ENCODE results near the gene CLCA2. TPM values are rescaled to one million over a fixed set of nuclear protein-coding genes. Genes with fewer than 3 reads are reported as not detected.
"Not testable (repeated sequence)": the region's sequence is repeated elsewhere in the genome, so short reads cannot be mapped to it uniquely, and the experiment has no call there.

Gene CLCA2
- total and polyA plus RNA-seq, 12 donors: 0.11 to 1.1 (median 0.25) TPM; not detected in 2

GRCh38 chr1:86502125-86502646 lies 78.2 kb downstream of the CLCA2 start:
- not testable (repeated sequence) for H3K36me3 ChIP-seq (replicated peaks in 1 of 2); H3K9me3 ChIP-seq (replicated peaks in 1 of 3); H3K27me3 ChIP-seq
- Histone ChIP-seq H3K4me3 (peak overlapping the region in 1 of 4 donors; percentile 49), H3K4me1 (replicated peaks in 1 of 2) (peaks cover 0 to 13% of the 10 kb centered on the region in 2 donors), H3K27ac (peak overlapping the region in 1 of 5 donors; percentile 46)
- TF ChIP-seq, protein P1, sequence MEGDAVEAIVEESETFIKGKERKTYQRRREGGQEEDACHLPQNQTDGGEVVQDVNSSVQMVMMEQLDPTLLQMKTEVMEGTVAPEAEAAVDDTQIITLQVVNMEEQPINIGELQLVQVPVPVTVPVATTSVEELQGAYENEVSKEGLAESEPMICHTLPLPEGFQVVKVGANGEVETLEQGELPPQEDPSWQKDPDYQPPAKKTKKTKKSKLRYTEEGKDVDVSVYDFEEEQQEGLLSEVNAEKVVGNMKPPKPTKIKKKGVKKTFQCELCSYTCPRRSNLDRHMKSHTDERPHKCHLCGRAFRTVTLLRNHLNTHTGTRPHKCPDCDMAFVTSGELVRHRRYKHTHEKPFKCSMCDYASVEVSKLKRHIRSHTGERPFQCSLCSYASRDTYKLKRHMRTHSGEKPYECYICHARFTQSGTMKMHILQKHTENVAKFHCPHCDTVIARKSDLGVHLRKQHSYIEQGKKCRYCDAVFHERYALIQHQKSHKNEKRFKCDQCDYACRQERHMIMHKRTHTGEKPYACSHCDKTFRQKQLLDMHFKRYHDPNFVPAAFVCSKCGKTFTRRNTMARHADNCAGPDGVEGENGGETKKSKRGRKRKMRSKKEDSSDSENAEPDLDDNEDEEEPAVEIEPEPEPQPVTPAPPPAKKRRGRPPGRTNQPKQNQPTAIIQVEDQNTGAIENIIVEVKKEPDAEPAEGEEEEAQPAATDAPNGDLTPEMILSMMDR (IDR thresholded peaks at IDR 0.05): peak in 5 of 6 experiments; percentile 21 to 59 (median 49)
- intact Hi-C loops (cut with DNase I): loop anchor here in 1 of 2 donors (10.0 kb wide), 1 partner anchor 127 kb away; no protein-coding TSS in a partner anchor
- peak in 6 of 7 donors; percentile 25 to 72 (median 32) for DNase-seq
- WGBS, 4 donors: 22 to 37% (median 28%) methylated on average over 16 of the region's 16 CpGs

DNA sequence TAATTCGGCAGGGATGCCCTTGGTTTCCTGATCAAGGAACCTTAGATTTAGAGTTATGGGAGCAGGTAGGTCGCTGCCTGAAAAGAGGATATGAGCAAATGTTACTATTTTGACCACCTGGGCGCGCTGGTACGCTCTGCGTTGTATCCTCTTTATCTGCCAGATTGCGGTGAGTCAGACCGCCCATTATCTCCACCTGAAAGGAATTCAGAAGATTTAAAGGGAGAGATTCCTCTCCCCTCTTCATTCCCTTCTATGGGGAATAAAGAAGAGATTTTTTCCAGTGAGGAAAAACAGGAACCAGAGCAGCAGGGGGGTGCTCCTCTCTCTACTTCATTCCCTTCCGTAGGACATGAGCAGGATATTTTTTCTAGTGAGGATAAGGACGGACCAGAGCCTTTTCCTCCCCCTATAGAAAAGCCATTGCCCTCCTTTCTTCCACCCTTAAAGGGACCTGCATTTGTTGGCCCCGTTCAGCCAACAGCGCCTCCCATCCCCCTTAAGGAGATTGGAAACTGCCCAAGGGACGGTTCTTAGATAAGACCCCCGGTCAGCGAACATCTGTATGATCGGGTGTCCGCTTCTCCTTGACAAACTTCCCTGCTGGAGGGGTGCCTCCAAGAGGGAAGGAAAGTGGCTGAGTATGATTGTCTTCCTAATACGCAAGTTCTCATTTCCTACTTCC lies 78.9 kb downstream of the CLCA2 start:
- Histone ChIP-seq H3K9me3 (replicated peaks in 1 of 3) (no peaks in the 10 kb centered on the region), H3K4me3 (peak overlapping the region in 1 of 4 donors; percentile 49), H3K27me3 (no peaks in the 10 kb centered on the region), H3K27ac (peak overlapping the region in 4 of 5 donors; percentile 17 to 63 (median 35)), H3K36me3 (replicated peaks in 1 of 2) (no peaks in the 10 kb centered on the region), H3K4me1 (replicated peaks in 1 of 2) (peaks cover 0 to 13% of the 10 kb centered on the region in 2 donors)
- intact Hi-C loops (cut with DNase I): loop anchor here in 1 of 2 donors (10.0 kb wide), 1 partner anchor 128 kb away; no protein-coding TSS in a partner anchor
- 27 to 40% (median 38%) methylated on average over 16 to 18 of the region's 18 CpGs for WGBS, 4 donors
- peak in 6 of 7 donors; percentile 44 to 76 (median 59) for DNase-seq
- TF ChIP-seq, protein P1 (IDR thresholded peaks at IDR 0.05): no peak

DNA sequence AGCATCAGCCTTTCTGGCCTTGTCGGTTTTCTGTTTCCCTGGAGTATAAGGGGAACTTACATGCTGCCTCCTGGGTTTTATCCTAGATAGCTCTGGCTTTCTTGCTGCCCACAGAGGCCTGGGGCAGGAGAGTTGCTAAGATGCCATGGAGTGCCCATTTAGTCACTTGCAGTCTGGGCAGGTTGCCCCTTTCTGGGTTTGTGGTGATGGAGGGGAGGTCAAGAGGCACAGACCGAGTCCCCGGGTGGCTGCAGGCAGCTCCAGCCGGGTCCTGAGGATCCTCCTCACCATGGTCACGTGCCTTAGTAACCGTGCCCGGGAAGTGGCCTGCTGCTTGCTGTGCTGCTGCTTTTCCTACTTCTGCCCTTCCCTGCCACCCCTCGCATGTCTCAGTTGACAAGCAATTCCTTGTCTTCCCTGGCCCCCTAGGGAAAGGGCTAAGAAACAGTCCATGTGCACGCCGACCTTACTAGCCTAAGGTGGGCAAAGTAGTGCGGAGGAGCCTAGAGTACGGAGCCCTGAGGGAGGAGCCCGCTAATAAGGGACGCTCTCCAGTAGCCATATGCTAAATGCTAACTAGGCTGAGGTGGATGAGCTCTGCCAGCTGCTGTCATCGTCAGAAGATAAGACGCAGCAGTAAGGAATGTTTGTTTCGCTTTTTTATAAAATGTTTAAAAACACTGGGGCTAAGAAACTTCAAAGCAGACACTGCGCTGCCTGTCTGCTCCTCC lies 79.6 kb downstream of the CLCA2 start:
- no peaks in the 10 kb centered on the region for H3K27me3 ChIP-seq
- TF ChIP-seq, protein P1 (IDR thresholded peaks at IDR 0.05): no peak
- no peak for TF ChIP-seq POLR2A (IDR thresholded peaks at IDR 0.05)
- 27 to 45% (median 31%) methylated on average over 12 to 18 of the region's 18 CpGs for WGBS, 4 donors
- H3K9me3 ChIP-seq (replicated peaks in 1 of 3): no peaks in the 10 kb centered on the region
- intact Hi-C loops (cut with DNase I): loop anchor here in 1 of 2 donors (10.0 kb wide), 1 partner anchor 129 kb away; no protein-coding TSS in a partner anchor
- H3K4me1 ChIP-seq (replicated peaks in 1 of 2): peaks cover 0 to 13% of the 10 kb centered on the region in 2 donors
- peak; percentile 33 to 78 (median 49) for DNase-seq
- H3K27ac ChIP-seq: peak overlapping the region in 4 of 5 donors; percentile 17 to 63 (median 35)
- H3K36me3 ChIP-seq (replicated peaks in 1 of 2): no peaks in the 10 kb centered on the region
- peak overlapping the region in 2 of 4 donors; percentile 3 to 49 for H3K4me3 ChIP-seq

- intact Hi-C loops (cut with DNase I): loop anchor here in 1 of 2 donors (10.0 kb wide), 1 partner anchor 129 kb away; no protein-coding TSS in a partner anchor
- Histone ChIP-seq H3K27ac (peak overlapping the region in 3 of 5 donors; percentile 24 to 63 (median 46)), H3K27me3 (no peaks in the 10 kb centered on the region), H3K4me3 (peak overlapping the region in 2 of 4 donors; percentile 3 to 49), H3K4me1 (replicated peaks in 1 of 2) (peaks cover 0 to 13% of the 10 kb centered on the region in 2 donors), H3K9me3 (replicated peaks in 1 of 3) (no peaks in the 10 kb centered on the region), H3K36me3 (replicated peaks in 1 of 2) (no peaks in the 10 kb centered on the region)
- TF ChIP-seq, protein P1 (IDR thresholded peaks at IDR 0.05): no peak
- TF ChIP-seq POLR2A (IDR thresholded peaks at IDR 0.05): no peak
- DNase-seq: peak in 1 of 7 donors; percentile 10
- WGBS, 4 donors: 34 to 49% (median 48%) methylated on average over 9 of the region's 9 CpGs
These were observed 80.1 kb downstream of the CLCA2 start for GRCh38 chr1:86504137-86504479.
